Liver (tissue), 6 donors: ENCODE results near the gene ATP7A. TPM values are rescaled to one million over a fixed set of nuclear protein-coding genes. Genes with fewer than 3 reads are reported as not detected.

ENCODE experiments used
- GABPA ChIP-seq, 2 donors: IDR thresholded peaks in 1 of 2; conservative IDR thresholded peaks in 1 of 2; 2 replicates each; pipeline ENCODE4 v1.6.1; 2016; ENCODE audit warnings: antibody characterized with exemption in 2 of 2, mild to moderate bottlenecking in 1 of 2, moderate library complexity in 1 of 2
- MAX ChIP-seq: IDR thresholded peaks from 2 replicates; pipeline ENCODE4 v1.6.1; 2016; ENCODE audit warnings: antibody characterized with exemption
- RAD21 ChIP-seq, 2 donors: IDR thresholded peaks; 2 replicates each; pipeline ENCODE4 v1.6.1; 2016; ENCODE audit warnings: antibody characterized with exemption in 2 of 2, mild to moderate bottlenecking in 2 of 2
- SP1 ChIP-seq: IDR thresholded peaks from 2 replicates; pipeline ENCODE4 v1.6.1; 2018; ENCODE audit warnings: antibody characterized with exemption, mild to moderate bottlenecking
- TAF1 ChIP-seq: conservative IDR thresholded peaks from 2 replicates; pipeline ENCODE4 v1.6.1; 2016; ENCODE audit warnings: antibody characterized with exemption, mild to moderate bottlenecking
- polyA plus RNA-seq, 2 donors: library from polyadenylated mRNA; stranded (reverse) in 1 of 2; unstranded in 1 of 2; fragments of 200-250 nt in 1 of 2; fragments of >200 nt in 1 of 2; fragmentation: Nextera tagmentation in 1 of 2; extraction: Ambion mirVana in 1 of 2; gene quantifications; one replicate each; pipeline versions ENCODE4 v1.2.1 to v1.2.3, GENCODE V29; 2013 to 2015
- small RNA-seq: library from RNA; depleted of rRNA; stranded (forward); fragments of <200 nt; gene quantifications from one replicate; pipeline ENCODE3, GENCODE V24; 2014
- total RNA-seq, 2 donors: library from RNA; depleted of rRNA; stranded (reverse); fragments of >200 nt; gene quantifications; one replicate each; pipeline ENCODE4 v1.2.3, GENCODE V29; 2014
- donor health status: healthy.
- donor health status: healthy.
- donor health status: healthy.

Gene ATP7A
- total and polyA plus RNA-seq, 4 donors = 0.75 to 15.3 (median 3.0) TPM

GRCh38 chrX:78098108-78098507, 187.6 kb downstream of the ATP7A start (continued):
- TF ChIP-seq RAD21 (IDR thresholded peaks at IDR 0.05) (no peak), TAF1 (no peak), SP1 (no peak), GABPA (IDR thresholded peaks at IDR 0.05 in 1 of 2, conservative IDR thresholded peaks at IDR 0.05 in 1 of 2) (no peak), MAX (no peak)

Small RNAs within 50 kb of the gene (small RNA-seq; reads per million reads assigned to genes)
- not detected for gene RN7SL460P

Other genes starting within 250 kb of the ATP7A start
- gene ATRX, start 124.5 kb upstream of the ATP7A start, total RNA-seq = 10 to 100 TPM; 34.6 to 38.5 TPM
- gene ATRX, start 124.5 kb upstream of the ATP7A start, polyA plus RNA-seq = 10 to 100 TPM in 1 of 2 donors, 1 to 10 TPM in 1; 4.6 to 29.4 TPM
- 100 to 1,000 TPM in 1 of 2 donors, 10 to 100 TPM in 1; 68.6 to 121 TPM for gene MAGT1, start 15.3 kb upstream of the ATP7A start, total RNA-seq
- gene MAGT1, start 15.3 kb upstream of the ATP7A start, polyA plus RNA-seq = 10 to 100 TPM; 29.0 to 47.3 TPM
- 100 to 1,000 TPM; 194 to 396 TPM for gene COX7B, start 11.2 kb upstream of the ATP7A start, total RNA-seq
- 100 to 1,000 TPM; 563 to 576 TPM for gene COX7B, start 11.2 kb upstream of the ATP7A start, polyA plus RNA-seq
- not detected for gene PGAM4, start 58.9 kb downstream of the ATP7A start, total RNA-seq
- not detected for gene PGAM4, start 58.9 kb downstream of the ATP7A start, polyA plus RNA-seq
- gene PGK1, start 193.6 kb downstream of the ATP7A start, total RNA-seq = 100 to 1,000 TPM in 1 of 2 donors, 10 to 100 TPM in 1; 70.3 to 157 TPM
- 100 to 1,000 TPM; 132 to 172 TPM for gene PGK1, start 193.6 kb downstream of the ATP7A start, polyA plus RNA-seq
- 1 to 10 TPM; 7.9 to 9.0 TPM for gene TAF9B, start 229.0 kb downstream of the ATP7A start, total RNA-seq
- 1 to 10 TPM; 4.9 to 7.3 TPM for gene TAF9B, start 229.0 kb downstream of the ATP7A start, polyA plus RNA-seq